ENCODE results near the gene BLOC1S5.

- TF ChIP-seq REST (IDR thresholded peaks at IDR 0.05; ENCODE audit: insufficient read depth in 1 of 2, low read depth in 2 of 2, low read length in 2 of 2): no peak
- TF ChIP-seq SIN3A (IDR thresholded peaks at IDR 0.05; ENCODE audit: borderline replicate concordance, insufficient read depth, low read length): no peak
These were observed 1.9 kb upstream of the BLOC1S5 start for GRCh38 chr6:8066108-8066507.

Data from PFSK-1 (cell line).